Measurements from ENCODE around the gene RBM18.
A peak's percentile ranks its signal among the peaks of the same experiment; 100 is the strongest.

RBM18 gene

DNA sequence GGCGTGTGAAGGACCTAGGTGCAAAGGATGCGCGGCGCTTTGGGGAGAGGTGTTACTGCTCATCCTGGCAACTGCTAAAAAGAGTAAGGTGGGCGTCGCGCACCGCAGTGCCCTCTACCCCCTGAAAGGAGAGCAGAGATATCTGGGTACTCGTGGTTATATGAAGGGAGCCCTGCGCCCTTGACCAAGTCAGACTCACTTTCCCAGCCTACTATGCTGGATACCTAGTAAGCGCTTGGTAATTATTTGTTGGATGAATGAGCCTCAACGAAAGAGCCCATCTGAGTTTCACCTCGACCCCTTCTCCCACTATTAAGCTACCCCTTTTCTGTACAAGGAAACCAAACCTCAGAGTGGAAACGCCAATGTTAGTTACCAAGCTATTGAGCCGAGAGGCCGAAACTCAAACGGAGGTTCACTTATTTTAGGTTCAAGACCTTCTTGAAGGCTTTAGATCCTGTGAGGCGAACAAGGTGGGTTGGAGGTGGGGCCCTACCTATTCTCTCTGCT is 43.9 kb downstream of the RBM18 start:
- DNase-seq = no peak

DNA sequence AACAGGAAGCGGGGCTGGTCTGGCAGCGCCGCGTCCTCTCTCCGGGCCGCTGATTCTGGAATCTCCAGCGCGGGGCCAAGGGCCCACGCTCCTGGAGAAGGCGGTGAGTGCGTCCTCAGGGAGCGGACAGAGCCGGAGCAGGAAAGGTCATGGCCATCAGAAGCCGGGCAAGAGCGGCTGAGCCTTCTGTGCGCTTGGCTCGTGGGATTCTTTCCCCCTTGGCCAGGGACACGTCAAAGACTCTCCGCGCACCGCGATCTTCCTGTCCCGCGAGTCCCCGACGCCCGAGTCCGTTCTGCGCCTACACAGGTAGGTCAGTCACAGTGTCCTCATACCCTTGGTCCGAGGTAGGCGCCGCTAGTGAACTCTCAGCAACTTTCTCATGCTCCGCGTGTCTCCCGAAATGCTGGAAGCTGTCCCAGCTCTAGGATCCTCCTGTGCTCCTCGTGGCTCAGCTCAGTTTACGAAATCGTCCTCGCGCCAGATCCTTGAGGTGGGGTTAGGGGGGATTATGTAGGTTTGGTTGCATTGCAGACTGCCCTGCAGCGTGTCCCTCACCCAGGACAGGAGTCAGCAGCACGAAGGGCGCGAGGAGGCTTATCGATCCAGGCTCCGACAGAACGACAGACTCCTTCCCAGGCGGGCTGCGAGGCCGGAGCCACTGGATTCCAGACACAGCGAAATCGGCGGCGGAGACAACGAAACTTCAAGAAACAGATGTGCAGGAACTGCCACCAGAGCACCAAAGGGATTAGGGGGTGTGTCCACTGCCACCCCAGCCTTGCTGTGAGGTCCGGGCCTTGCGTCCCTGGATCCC is 44.6 kb downstream of the RBM18 start:
- no peak for DNase-seq

DNA sequence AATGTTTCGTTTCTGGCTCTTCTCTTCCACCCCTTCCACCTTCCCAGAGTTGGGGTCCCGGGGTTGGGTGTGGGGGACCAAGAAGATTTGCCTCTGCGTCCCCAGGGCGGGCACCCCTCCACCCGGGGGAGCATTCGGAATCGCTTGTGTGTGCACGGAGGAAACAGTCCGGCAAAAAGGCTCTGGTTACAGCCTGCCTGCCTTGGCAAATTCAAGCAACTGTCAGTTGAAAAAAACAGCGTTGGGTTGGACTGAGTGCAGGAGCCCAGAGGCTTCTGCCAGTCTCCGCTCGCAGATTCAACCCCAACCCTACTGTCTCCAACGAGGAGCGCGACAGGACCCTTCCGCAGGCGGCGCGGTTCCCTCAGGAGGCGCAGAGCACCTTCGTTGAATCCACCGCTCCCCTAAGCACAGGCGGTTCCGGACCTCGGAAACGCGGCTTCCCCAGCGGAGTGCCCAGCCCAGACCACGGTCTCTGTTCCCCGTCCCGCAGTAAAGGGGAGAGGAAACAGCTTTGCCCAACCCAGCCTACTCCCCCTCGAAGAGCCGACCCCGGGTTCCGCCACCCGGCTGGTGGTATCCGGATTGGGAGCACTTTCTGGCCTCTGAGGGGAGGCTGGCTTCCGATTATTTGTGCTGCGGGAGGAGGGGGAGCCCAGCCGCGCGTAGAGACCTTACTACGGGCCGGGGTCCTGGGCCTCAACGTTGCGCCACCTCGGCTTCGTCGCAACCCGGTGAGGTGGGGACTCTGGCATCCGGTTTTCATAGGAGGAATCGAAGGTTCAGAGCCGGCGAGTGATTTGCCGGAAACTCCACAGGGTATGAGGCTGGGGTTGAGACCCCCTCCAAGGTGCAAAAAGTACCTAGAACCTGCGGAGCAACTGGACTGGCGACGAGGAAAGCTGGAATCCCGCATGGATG is 45.4 kb downstream of the RBM18 start:
- DNase-seq = no peak

DNA sequence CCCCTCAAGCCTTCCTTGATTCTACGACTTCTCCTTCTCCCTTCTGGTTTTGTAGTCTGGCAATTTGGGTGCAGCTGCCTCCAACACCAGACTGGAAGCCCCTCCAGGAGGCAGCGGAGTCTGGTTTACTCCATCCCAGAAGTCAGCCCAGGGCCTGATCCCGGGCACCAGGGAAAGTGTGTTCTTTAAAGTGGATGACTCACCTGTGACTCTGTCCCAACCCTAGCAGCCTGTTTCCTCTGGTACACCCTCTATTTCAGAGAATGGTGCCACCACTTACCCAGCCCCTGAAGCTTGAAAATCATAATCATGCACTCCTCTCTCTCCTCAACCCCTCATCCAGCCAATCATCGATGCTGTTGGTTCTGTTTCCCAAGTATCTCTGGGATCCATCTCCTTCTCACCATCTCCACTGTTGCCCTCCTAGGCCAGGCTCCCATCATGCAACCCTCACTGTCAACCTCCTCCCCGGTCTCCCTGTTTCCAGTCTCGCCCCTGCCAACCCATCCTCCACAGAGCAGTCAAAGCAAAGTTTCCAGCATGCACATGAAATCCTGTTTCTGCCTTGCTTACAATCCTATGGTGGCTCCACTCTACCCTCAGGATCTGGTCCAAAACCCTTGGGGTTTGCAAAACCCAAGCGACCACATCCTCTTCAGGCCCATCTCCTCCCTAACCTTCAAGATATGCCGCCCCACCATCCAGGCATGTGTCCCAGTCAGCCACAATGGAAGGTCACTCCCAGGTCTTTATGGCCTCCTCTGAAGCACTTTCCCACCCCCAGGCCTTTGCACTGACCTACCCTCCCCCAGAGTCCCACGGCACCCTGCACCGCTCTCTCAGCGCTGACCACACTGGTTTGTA is 46.3 kb downstream of the RBM18 start:
- DNase-seq = no peak

DNA sequence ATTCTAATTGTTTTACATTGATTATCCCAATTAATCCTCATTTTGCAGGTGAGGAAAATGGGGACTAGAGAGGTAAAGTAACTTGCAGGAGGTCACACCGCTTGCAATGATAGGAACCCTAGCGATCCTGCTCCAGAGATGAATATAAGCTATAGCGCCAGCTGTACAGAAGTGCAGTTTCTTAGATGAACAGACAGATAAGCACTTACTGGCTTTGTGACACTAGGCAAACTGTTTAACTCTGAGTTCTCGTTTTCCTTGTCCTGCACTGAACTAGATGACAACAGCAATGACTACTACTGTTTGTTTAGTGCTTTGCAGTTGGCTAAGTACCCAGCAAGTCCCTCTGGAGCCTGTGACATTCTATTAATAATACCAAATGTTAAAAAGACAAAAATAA is 47.0 kb downstream of the RBM18 start:
- no peak for DNase-seq

DNA sequence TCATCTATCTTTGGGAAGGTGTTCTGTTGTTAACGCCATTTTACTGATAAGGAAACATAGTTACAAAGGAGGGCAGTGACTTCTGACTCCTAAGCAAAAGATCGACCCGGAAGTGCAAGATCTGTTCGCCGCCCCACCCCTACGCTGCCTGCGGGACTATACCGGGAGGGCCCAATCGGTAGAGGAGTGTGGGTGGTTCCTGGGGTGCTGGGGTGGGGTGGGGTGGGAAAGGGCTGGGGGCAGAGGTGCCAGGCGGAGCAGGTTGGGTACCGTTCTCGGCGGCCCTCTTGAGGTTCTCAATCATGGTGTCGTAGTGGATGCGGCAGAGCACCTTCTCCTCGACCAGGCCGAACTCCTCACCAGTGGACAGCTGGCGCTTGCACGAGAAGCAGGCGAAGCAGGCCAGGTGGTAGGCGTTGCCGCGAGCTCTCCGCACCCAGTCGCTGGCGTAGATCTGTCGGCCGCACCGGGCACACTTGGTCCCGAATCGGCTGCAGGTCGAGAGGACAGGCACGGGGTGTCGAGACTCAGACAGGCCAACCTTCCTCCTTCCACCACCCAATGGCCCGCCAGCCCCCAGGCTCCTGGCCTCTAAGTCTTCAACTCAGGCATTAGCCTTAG is 47.7 kb downstream of the RBM18 start:
- no peak for DNase-seq

DNA sequence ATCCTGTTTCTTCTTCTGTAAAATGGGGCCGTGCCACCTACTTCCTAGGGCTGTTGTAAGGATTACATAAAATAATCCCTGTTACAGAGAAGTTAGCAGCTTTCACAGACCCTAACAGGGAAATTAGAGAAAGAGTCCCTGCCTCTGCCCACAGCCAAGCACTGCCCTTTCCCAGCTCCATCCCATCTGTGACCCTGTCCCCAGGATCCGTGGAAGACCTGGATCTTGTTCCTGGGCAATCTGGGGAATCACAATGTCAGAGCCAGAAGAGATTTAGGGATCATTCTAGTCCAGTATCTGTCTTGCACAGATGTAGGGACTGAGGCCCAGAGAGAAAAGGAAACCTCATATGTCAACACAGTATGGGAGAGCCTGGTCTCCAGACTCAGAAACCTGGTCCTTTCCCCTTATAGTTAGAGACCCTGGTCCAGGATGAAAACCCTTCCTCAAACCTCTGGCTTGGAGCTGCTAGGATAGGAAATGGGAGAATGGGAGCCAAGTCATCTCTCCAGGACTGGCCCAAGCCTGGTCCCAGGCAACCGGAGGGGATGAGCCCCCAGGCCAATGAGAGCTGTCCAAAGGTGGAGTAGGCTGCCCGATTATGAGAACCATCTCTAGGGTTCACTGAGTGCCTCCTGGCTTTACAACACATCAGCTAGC is 48.4 kb downstream of the RBM18 start:
- no peak for DNase-seq

DNA sequence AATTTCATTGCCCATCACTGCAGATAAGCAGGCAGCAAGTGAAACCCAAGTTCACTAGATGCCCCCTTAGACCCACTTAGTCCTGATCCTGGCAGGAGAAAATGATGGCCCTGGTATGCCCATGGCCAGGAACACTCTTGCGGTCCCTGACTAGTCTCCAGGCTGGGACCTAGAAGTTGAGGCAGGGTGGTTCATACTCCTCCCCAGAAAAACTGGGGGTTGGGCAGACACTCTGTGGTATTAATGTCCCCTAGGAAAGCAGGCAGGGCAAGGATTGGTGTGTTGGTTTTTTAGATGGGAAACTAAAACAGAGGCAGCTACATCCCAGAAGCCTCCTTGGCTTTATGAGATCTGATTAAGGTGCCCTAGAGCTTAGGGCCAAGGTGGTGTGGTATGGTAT is 49.0 kb downstream of the RBM18 start:
- no peak for DNase-seq

DNA sequence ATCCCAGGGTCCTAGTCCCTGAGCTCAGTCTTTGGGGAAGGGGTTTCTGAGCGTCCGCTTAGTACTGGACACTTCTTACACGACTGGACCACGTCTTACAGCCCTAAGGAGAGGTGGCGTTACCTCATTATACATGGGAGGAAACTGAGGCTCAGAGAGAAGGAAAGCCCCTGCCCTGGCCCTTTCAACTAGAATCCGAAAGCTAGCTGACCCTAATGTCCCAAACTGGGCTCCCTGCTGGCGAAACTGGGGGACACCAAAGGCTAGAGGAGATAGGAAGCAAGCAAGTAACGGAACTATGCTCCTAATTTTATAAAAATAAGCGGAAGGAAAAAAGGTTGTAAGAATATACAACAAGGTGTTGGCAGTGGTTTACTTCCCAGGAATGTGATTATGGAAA is 50.1 kb downstream of the RBM18 start:
- DNase-seq = no peak

DNA sequence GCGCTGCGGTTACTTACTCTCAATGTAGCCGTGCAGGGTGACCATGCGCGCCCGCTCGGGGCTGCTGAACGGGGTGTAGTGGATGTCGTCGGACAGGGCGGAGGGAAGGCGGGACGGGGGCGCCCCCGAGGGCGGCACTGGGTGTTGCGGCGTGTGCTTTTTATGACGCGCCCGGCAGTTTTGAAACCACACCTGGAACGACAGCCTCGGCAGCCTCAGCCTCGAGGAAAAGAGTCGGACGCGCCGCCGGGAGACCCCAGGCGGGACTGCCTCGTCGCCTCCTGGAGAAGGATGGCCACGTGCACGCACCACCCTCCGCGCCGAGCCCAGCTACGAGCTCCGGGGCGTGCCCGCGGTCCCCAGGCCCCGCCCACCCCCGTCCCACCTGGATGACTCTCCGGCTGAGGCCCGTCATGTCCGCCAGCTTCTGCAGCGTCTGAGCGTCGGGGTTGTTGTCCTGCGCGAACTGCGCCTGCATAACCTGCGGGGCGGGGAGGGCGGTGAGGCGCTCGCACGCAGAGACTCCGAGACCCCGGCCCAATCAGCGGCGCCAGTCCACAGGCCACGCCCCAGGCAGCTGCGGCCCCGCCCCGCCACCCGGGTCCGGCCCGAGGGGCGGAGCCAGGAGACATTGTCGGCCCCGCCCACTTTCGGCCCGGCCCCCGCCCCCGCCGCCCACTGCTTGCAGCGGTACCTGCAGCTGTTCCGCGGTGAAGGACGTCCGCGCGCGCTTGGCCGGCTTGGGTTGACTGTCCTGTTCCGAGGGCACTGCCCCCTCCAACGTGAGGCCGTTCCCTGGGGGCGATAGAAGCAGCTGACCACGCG is 50.8 kb downstream of the RBM18 start:
- peak; percentile 55 for DNase-seq

DNA sequence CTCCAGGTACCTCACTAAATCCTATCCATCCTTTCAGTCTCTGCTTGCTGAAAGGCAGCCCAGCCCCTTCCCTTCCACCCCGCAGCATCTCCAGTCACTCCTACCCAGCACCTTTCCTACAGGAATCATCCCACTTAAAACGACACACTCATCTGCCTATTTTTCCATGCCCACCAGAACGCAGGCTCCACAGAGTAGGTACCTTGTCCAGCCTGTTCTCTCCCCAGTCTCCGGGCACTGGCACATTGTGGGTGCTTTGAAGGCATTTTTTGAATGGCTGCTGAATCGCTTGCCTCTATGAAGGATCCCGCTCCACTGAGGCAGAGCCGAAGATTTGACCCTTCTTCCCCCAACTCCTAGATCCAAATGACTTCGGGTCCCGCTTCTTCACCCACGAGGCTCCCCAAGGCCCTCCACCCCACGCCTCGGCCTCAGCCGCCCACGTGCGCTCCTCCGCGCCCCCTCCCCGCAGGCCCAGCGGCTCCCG is 51.5 kb downstream of the RBM18 start:
- no peak for DNase-seq

DNA sequence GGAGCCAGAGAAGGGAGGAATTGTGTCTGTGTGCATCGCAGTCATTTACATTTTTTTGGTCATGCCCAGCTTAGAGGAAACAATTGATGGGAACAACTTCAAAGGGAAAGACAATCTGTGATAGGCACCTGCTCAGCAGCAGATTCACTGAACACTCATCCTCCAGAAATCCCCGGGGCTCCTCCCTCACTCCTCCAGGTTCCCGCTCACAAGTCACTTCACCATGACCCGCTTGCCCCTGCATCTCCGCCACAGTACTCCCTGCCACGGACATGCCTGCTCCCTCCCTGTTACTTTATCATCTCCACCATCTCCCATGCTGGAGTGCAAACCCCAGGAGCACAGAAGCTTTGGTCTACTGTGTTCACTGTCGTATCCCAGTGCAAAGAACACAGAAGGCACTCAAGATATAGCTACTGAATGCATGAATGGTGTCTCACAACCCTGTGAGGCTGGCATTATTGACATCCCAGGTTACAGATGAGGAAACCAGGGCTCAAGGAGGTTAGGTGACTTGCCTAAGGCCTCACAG is 52.1 kb downstream of the RBM18 start:
- DNase-seq = no peak

DNA sequence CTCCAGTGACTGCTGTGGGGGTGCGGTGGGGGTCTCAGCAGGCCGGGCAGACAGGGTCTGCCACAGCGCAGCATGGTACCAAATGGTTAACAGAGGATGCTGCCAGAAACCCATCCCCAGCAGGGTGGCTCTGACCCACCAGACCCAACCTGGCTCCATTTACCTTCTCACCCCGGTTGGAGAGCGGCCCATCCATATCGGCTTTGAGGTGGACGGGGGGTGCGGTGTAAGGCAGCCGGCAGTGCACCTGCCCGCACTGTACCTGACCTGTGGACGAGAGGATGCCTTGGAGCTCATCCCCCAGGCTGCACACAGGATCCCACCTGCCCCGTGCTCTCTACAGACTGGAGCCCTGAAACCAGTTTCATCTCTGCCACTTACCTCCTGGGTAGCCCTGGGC is 55.2 kb downstream of the RBM18 start:
- DNase-seq = no peak

DNA sequence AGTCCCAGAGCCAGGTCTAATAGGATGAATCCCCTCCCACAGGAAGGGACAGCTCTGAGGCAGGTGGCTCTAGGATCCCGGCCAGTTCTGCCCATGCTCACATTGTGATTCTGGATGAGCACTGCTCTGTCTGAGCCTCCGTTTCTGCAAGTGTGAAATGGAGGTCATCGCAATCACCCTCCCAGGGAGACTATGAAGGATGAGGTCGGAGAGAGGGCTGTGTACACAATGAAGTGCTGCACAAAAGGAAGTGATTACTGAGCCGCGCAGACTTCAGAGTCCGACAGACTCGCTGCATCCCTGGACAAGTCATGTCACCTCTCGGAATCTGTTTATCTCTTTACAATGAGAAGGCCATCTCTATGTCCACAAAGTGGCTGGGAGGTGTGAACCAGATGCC is 57.5 kb downstream of the RBM18 start:
- DNase-seq = no peak

DNA sequence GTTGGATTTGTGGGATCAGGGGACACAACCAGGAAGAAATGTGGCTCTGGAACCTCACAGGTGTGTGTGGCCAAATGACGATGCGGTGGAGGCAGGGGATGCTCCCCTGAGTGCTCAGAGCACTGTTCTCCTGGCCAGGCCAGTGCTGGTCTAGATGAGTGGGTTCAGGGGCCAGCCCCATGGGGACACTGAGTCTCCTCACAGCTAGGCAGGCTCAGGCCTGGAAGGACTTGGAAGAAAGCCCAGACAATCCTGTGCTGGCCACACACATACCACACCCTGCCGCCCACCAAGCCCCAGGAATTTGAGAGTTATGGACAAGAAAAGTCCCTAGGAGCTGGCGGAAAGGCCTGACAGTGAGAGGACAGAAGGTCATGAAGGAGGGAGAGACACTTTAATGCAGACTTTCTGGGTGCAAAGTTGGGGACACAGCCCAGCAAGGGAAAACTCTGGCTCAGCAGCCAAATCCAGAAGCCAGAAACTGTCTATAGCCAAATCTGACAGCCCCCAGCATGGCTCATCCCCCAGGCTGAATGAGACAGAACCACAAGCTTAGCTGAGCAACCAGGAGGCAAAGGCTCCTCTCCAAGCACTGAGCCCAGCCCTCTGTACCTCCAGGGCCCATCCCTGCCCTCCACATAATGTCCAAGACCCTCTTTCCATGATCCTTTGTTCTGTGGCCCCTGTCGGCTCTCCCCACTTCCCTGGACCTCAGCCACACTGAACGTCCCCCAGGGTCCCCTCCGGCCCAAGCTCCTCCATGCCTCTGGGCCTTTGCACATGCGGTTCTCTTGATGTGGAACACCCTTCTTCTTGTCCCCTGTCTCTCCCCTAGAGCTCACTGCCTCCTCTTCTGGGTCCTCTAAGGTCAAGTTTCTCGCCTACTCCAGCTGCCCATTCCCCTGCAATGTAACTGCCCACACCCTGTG is 58.3 kb downstream of the RBM18 start:
- no peak for DNase-seq

DNA sequence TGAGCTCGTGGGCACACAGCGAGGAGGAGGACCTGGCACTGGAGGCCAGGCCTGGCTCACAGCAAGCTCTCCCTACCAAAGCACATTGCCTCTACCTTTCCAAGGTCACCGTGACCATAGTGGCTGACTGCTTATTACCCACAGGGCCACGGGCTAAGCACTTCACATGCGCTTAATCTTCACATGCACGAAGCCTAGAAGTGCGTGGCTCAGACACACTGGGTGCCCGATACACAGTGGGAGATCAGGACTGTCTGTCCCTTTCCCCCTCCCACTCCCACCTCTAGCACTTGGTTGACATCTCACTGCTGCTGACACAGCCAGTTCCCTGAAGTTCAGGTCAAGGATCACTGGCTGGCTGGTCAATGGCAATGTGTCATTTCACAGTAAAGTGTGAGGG is 59.5 kb downstream of the RBM18 start:
- DNase-seq = no peak

DNA sequence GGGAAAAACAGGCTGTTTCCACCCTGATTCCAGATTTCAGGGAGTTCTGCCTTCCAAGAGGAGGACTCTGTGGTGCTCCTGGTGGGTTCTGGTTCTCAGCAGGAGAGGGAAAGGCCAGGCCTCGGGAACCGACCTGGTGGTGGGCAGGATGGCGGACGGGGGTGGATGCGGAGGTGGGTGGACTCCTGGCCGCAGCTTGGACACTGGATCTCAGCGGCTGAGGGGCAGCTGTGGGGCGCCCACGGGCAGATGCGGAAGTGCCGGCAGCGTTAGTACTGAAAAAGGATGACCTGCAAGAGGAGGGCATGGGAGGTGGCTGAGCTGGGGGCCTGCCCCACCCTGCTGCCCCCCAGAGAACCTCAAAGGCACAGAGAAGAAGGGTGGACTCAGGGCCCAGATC is 60.1 kb downstream of the RBM18 start:
- DNase-seq = no peak

DNA sequence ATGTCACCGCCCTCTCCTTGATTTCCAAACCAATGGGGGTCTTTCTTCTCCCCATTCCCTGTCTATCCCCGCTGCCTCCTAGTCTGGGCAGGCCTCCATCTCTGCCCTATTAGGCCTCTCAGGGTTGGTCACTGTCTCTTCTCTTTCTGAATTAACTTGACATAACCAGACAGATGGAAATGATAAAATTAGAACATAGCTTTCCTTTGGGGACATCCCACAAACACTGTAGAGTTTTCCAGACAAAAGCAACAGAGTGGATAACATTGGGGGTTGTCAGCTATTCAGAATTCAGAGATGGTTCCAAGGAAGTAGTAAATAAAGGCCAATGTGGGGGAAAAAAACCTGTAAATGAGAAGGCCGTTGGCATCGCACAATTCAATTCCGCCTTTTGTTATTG is 60.6 kb downstream of the RBM18 start:
- no peak for DNase-seq

DNA sequence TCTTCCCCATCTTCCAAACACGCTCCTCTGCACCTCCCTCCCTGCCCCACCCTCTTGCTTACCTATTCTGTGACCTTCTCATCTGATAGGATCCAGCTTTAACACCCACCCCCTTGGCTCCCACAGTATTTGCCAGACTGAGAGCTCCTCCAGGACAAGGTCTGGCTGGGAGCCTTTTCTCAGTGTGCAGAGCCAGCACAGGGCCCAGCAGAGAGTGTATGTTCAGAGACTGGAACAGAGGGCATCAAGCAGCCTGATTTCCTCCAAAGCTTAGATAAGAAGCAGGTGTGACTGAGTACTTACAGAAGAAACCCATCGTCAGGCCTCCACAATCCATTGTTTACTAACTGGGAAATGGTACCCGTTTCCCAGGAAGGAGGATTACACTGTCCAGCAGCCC is 62.5 kb downstream of the RBM18 start:
- DNase-seq = no peak
